NCI-H146 (cell line): Measurements from ENCODE around the gene TXNDC12.

Source experiments
- DNase-seq: peaks from one replicate; lab custom pipeline; 2025; lab: John Stamatoyannopoulos, UW

The TXNDC12 gene

GRCh38 chr1:51997974-51998382 is 57.0 kb downstream of the TXNDC12 start:
- DNase-seq = no peak

GRCh38 chr1:51990478-51990965 is 64.5 kb downstream of the TXNDC12 start, which contains the start of gene RAB3B:
TSS of gene RAB3B (minus strand) at chr1:51990700. CDS start at chr1:51977117, 13,583 bp downstream.
- DNase-seq = peak; percentile 87

DNA sequence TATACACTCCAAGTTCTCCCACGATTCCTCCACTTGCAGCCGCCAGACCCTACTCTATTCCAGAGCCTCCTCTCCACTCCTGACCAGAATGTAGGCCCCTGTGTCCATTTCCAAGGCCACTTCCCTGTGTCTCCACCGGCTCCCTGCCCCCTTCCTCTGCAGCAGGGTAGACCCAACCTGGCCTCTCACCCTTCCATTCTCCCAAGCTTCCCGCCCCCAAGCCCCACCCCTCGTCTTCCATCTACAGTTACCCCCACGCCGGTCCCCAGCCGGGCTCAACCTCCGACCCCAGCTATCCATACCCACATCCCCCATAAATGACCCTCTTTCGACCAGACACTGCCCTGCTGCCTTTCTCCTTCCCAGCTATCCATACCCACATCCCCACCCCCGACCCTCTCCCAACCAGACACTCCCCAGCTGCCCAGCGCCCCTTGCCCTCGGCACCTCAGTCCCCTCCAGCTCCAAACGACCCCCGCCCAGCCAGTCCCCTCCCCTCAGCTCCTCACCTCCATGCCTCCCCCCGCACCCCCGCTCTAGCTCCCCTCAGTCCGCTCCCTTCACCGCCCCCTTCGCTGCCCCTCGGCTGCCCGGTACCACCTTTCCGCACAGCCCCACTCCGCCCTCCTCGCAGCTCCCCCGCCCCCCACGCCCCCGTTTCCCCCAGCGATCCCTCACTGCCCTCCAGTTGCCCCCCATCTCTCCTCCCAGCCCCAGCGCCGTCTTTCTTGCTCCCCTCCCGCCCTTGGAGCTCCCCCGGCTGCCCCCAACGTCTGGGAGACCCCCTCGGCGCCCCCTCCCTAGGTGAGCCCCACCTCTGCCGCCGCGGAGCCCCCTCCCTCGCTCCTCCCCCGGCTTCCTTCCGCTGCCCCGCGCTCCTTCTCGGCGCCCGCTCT is 65.2 kb downstream of the TXNDC12 start:
- DNase-seq = peak; percentile 61

DNA sequence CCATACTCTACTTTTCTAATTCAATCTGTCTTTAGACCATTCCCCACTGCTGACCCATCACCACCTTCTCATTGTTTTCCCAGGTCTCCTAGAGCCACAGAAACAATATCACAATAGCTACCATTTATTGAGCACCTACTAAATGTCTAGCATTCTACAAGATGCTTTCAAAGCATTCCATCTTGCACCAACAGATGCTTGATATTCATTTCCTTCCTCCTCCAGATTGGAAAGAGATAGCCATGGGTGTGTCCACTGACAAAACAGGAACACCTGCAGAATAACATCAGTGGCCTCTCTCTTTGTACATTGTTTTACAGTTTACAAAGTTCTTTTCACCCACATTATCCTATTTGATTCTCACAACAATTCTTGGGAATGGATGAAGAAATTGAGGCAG is 66.7 kb downstream of the TXNDC12 start:
- no peak for DNase-seq

- DNase-seq = peak; percentile 31
These were observed 68.3 kb downstream of the TXNDC12 start for GRCh38 chr1:51986718-51987117.

DNA sequence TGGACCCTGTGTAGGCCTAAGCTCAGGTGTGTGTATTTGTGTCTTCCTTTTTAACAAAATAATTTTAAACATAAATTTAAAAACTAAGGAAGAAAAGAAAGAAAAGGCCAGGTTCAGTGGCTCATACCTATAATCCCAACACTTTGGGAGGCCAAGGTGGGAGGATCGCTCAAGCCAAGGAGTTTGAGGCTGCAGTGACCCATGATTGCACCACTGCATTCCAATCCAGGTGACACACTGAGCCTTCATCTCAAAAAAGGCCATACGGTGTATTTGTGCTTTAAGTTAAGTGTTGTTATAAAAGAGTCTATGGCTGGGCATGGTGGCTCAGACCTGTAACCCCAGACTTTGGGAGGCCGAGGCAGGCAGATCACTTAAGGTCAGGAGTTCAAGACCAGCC is 72.8 kb downstream of the TXNDC12 start:
- DNase-seq = no peak

GRCh38 chr1:51981555-51981954 is 73.4 kb downstream of the TXNDC12 start:
- no peak for DNase-seq

DNA sequence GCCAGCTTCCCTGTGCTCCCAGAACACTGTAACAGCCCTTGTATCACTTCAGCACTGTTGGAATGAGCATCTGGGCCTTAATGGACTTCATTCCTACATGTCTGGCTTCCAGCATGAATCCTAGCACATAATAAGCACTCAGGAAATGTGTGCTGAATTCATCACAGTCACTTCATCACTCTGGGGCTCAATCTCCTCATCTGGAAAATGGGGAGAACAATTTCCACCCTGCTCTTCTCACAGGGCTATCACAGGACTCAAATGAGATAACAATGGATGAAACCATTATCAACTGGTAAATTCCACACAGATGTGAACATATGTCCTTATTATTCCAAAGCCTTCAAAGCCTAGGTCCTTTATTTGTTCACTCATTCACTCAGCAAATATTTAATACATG is 76.9 kb downstream of the TXNDC12 start:
- no peak for DNase-seq

GRCh38 chr1:51976846-51977602 is 78.0 kb downstream of the TXNDC12 start:
- peak; percentile 94 for DNase-seq

DNA sequence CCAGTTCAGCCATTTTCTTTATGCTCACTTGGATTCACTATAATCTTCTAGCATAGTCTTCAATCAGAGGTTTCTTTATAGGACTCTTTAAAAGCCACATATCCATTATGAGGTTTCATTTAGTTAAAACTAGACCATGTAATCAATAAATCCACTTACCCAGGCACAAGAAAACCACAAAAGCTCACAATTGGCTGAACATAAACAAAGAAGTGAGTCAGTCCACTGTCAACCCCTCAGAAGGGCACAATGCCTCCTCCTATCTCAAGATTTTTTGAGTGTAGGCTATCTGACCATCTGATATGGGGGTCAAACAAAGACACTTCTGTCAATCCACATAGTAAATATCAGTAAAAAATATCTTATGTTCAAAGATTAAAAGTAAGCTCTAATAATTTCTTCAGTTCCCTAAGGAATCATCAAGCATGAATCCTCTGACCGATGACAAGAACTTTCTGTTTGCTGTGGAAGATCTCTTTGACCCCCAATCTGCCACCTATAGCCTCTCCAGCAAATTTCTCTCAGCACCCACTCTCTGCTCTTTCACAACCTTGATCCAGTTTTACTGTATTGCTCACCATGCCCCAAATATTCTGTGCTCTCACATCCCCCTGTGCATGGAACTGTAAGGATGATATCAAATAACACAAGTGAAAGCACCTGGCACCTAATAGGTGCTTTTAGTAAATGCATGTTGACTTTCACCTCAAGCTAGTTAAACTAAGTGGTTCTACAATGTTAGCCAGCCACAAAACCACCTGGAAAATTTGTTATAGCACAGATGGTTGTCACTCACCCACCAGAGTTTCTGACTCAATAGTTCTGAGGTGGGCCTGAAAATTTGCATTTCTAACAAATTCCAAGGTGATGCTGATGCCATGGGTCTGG is 81.2 kb downstream of the TXNDC12 start:
- peak; percentile 85 for DNase-seq
